ENCODE data around the gene LIME1.
A peak's percentile ranks its signal among the peaks of the same experiment; 100 is the strongest.

Gene LIME1

GRCh38 chr20:63739130-63740069, 2.9 kb downstream of the LIME1 start, which contains the start of gene SLC2A4RG:
TSS of gene SLC2A4RG (plus strand) at chr20:63739776. CDS start at chr20:63739913, 137 bp downstream.
- DNase-seq, result peak in 1 of 4 experiments; percentile 63

- peak in 2 of 4 experiments; percentile 23 to 52 for DNase-seq
These were observed 3.7 kb downstream of the LIME1 start for GRCh38 chr20:63740070-63740626.

GRCh38 chr20:63740627-63741353, 4.3 kb downstream of the LIME1 start:
- peak in 1 of 4 experiments; percentile 32 for DNase-seq

GRCh38 chr20:63741354-63741675, 4.9 kb downstream of the LIME1 start:
- DNase-seq, result no peak

DNA sequence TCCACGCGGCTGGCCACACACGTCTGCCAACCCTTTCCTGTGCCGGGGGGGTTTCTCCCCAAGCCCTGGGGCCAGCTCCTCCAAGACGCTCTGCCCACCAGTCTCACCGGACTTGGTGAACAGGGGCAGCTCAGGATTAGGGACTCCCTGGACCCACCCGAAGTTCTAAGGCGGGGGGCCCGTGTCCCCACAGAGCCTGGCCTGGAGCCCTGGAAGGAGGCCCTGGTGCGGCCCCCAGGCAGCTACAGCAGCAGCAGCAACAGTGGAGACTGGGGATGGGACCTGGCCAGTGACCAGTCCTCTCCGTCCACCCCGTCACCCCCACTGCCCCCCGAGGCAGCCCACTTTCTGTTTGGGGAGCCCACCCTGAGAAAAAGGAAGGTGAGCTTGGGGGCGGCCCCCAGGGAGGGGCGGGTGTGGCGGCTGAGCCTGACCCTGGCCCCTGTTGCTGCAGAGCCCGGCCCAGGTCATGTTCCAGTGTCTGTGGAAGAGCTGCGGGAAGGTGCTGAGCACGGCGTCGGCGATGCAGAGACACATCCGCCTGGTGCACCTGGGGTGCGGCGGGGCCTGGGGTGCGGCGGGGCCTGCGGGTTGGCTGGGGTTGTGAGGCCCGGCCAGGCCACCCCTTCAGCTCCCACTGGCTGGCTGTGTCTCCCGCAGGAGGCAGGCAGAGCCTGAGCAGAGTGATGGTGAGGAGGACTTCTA, 5.4 kb downstream of the LIME1 start:
- no peak for DNase-seq

DNA sequence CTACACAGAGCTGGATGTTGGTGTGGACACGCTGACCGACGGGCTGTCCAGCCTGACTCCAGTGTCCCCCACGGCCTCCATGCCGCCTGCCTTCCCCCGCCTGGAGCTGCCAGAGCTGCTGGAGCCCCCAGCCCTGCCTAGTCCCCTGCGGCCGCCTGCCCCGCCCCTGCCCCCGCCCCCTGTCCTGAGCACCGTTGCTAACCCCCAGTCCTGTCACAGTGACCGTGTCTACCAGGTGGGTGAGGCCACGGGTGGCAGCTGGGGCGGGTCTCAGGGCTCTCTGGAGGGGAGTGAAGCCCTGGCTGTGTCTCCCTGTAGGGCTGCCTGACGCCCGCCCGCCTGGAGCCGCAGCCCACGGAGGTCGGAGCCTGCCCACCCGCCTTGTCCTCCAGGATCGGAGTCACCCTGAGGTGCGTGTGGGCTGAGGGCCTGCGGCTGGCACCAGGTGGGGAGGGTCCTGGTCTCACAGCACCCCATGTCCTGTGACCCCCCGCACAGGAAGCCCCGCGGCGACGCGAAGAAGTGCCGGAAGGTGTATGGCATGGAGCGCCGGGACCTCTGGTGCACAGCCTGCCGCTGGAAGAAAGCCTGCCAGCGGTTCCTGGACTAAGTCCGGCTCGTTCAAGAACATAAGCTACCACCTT, 6.0 kb downstream of the LIME1 start:
- no peak for DNase-seq

DNA sequence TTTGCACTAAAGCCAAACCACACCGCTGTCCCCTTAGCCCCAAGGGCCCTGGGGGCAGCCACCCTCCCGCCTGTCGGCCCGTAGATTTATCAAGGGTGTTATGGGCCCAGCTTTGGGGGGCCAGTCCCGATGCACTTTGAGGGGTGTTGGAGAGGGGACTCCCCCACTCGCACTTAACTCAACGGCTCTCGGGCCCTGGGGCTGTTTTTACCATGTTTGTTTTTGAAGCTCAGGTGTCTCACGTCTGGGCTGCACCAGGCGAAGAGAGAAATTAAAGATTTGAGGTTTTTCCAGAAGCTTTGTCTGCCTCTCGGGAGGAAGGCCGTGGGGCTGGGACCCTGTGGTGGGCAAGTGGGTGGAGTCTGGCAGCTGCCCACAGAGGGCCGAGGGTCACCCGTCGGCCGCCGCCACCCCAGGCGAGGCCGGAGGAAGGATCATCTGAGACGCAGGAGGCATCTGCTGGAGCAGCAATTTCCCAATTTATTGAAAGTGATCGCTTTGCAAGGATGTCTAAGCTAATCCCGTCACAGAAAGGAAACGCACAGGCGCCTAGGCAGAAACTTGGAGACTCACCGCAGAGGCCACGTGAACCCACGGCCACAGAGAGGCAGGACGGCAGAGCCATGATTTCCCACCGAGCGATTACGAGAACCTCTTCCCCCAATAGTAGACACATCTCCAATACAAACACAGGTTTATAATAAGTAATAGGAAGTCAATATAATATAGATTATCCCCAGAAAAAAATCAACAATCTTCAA, 6.9 kb downstream of the LIME1 start:
- no peak for DNase-seq

GRCh38 chr20:63744158-63744557, 7.7 kb downstream of the LIME1 start:
- DNase-seq, result no peak

- no peak for DNase-seq
These were observed 8.3 kb downstream of the LIME1 start for GRCh38 chr20:63744574-63745423.

GRCh38 chr20:63745424-63745805, 9.0 kb downstream of the LIME1 start:
- DNase-seq, result no peak

- DNase-seq, result no peak
These were observed 9.7 kb downstream of the LIME1 start for GRCh38 chr20:63745961-63746731.

DNA sequence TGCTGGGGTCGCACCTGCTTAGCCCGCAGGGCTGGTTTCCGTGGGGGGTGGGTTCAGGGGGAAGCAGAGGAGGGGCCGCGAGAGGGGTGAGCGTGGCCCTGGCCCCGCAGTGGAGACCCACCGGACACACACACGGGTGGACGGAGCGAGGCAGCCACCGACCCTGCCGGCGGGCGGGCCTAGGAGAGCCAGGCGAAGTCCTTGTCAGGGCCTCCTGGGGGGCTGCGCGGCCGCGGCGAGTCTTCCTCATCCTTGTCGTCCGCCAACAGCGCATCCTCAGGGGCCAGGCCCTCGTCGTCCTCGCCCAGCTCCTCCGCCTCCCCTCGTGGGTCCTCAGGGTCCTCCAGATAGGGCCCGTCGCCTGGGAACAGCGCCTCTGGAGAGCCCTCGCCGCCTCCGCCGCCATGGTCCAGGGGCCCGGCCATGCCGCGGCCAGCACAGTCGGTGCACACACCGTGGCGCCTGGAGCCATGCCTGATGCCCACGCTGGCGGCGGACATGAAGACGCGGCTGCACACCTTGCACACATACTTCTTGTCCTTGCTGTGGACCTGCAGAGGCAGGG, 10.4 kb downstream of the LIME1 start:
- DNase-seq, result no peak

GRCh38 chr20:63747622-63748069, 11.2 kb downstream of the LIME1 start:
- DNase-seq, result no peak

GRCh38 chr20:63748070-63748933, 11.8 kb downstream of the LIME1 start:
- no peak for DNase-seq

GRCh38 chr20:63748934-63749270, 12.4 kb downstream of the LIME1 start:
- no peak for DNase-seq

DNA sequence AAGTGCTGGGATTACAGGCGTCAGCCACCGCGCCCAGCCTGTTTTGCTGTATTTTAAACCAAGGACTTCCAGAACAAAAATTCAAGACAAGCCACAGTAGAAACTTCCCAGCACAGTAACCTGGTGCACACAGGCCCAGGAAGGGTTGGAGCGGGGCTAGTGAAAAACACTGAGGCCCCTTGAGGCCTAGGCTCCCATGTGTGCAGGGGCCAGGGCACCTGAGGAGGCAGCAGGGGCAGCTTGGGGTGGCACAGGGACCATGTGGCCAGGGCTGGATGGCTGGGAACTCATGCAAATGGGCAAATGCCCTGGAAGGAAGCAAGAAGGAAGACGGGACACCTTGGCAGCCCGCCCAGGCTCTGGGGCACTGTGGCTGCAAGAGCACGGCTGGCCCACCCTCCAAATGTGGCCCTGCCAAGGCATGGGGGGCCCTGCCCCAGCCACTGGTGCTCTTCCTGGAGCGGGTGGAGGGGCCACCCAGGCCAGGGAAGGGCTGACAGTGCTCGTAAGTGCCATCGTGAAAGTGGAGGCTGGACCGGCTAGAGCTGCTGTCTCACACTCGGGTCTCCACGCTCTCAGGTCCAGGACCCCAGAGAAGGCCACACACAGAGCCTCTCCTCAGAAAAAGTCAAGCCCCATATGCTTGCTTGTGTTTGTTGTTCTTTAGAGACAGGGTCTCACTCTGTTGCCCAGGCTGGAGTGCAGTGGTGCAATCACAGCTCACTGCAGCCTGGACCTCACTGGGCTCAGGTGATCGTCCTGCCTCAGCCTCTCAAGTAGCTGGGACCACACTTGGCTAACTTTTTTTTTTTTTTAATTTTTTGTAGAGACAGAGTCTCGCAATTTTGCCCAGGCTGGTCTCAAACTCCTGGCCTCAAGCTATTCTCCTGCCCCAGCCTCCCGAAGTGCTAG, 13.4 kb downstream of the LIME1 start:
- DNase-seq, result no peak

DNA sequence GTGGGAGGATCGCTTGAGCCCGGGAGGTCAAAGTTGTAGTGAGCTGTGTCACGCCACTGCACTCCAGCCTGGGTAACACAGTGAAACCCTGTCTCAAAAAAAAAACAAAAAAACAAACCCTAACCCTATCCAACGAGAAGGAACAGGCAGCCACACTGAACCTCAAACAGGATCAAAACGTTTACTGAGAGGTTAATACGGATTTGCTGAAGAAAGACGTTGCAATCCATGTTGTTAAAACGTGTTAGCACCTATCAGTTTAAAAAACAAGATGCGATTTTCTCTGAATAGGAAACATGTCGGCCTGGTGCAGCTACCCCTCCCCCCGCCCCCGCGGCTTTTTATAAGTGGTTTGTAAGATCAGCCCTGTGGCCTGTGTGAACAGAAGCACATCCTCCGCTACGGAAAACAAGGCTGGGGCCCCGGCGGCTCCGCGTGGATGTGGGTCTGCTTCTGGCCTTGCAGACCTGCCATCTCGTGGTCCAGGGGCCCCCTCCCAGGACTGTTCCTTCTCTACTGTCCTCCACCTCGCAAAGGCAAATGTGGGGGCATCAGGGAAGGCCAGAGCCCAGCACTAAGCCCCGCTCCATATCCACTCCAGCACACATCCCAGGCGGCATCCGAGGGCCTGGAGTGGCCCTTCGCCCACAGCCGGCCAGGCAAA, 14.5 kb downstream of the LIME1 start:
- DNase-seq, result peak in 2 of 4 experiments; percentile 72 to 75
